Hindlimb muscle (tissue), 1 donor: ENCODE data around the gene IL2. TPM values are rescaled to one million over a fixed set of nuclear protein-coding genes. Genes with fewer than 3 reads are reported as not detected.

Experiments used
- DNase-seq: peaks from one replicate; pipeline ENCODE4 v3.0.0-alpha.2; 2013
- polyA plus RNA-seq: library from polyadenylated mRNA; unstranded; fragments of 120-200 nt; gene quantifications from one replicate; pipeline ENCODE4 v1.2.1, GENCODE V29; 2013; ENCODE audit not compliant: insufficient read length

The IL2 gene
- polyA plus RNA-seq = not detected

GRCh38 chr4:122456231-122457116, at the start of gene IL2:
TSS of gene IL2 (minus strand) at chr4:122456725. CDS start at chr4:122456440, 285 bp downstream.
- DNase-seq = no peak

DNA sequence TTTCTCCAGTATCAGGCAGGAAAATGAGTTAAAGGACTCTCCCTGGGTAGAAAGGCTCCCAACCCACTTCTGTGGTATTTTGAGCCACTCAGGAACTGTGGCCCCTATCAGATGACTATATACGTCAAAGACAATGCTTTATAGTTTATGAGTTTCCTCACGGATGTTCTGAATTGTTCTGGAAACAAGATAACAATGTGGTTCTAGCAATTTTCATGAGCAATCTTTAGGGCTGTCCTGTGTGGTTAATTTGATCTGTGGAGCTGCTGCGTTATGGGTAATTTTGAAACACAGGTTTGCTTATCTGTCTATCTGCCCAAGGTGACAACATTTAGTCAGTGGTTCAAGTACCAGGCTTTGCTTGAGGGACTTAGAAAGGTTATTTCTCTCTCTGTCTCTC, 46.7 kb upstream of the IL2 start:
- no peak for DNase-seq

DNA sequence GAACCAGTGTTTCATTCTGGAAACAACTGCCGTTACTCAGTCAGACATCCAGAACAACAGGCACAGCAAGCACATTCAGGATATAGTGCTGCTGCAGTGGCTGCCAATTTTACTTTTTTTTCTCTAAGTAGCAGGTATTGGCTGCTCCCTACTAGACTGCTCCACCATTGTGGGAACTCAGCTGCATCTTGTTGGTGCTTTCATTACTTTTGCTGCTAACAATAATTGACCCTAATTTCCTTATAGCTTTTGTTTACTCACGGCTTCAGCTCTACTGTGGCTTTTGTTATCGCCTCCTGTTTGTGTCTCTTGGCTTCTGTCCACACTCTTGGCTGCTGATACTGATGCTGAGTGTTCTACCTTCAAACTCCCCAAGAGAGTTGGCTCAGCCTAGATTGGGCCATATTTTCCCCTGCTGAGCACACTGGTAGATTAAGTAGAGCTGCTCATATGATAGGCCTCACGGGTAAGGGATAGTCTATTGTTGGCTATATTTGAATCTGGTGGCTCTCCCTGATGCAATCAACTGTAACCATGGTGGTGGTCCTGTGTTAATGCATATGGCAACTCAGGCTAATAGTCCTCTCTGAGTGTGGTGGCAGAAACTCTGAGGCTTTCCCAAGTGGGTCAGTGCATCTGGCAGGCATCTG, 44.5 kb upstream of the IL2 start:
- no peak for DNase-seq

DNA sequence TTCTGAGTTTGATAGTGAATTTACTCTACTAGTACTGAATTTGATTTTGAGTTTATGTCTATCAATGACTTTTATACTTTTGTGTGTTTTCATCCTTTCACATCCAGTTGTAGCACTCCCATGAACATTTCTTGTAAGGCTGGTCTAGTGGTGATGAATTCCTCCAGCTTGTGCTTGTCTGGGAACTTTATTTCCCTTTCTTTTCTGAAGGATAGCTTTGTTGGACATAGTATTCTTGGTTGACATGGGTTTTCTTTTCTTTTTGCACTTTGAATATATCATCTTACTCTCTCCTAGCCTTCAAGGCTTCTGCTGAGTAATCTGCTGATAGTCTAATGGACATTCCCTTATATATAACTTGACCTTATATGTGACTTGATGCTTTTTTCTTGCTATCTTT, 32.5 kb upstream of the IL2 start:
- DNase-seq = no peak

DNA sequence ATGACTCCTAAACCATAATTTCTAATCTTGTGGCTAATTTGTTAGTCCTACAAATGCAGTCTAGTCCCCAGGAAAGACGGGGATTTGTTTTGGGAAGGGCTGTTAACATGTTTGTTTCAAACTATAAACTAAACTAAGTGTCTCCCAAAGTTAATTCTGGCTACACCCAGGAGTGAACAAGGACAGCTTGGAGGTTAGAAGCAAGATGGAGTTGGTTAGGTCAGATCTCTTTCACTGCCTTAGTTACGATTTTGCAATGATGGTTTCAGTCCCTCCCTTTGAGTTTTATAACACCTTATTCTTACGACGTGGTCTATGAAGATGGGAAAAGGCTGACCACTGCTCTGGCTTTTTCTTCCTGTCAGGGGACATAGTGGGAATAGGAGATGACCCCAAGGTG, 27.0 kb upstream of the IL2 start:
- DNase-seq = no peak

DNA sequence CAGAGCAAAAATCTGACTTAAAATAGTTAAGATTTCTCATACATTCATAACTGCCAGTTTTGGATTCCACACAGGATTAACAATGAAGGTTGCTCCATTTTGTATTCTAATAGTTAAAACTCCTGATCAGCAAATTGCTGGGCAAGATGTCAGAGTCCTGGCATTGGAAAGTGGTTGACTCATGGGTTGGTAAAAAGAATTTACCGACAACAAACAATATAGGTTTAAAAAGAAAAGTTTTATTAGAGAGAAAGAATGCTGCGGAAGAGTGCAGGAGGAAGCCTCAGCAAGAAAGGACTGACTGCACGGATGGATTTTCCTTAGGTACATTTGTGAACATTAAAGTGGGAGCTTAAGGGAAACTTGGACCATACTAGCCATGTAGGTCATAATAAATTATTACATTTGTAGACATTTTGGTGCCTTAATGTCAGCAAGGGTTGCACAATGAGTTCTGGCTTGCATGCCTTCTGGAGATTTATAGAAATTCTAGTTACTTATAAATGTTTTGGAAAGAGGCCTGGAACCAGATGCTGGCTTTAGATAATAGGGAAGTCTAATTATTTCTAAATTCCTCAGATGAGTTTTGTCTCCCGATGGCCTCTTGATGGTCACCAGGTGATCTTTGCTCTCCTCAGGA, 25.4 kb upstream of the IL2 start:
- no peak for DNase-seq

DNA sequence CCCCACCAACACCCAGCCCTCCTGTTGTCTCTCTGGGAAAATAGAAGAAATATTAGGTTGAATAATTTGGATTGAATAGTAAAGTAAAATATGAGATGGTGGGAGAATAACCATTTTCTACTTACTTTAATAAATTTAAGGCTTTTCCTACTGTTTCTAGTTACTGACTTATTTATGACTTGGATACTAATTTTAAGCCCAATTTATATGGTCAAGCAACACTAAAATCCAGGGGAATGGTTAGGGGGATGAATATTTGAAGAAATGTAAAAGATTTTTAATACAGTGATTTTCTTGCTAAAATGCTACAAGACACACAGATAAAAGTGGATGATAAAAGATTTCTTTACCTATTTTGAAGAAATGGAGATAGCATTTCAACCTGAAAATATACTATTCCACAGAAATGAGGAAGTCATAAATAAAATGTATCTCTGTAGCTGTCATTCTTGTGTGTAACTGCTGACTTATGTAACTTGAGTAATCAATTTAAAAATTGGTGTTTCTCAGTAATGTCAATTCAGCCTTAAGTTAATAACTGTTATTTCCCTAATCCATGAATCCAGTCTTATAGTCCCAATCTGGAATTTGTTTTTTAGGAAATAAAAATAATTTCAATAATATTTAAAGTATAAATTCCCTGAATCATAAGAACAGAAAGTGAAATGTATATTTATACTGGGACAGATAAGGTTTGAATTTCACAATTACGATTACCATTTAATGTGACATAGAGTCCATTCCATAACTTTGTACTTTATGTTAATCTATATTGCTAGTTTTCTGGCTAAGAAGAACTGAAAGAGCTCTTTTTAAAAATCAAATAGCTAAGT, 24.3 kb upstream of the IL2 start:
- DNase-seq = no peak

- DNase-seq = no peak
These were observed 23.5 kb upstream of the IL2 start for GRCh38 chr4:122479935-122480416.

DNA sequence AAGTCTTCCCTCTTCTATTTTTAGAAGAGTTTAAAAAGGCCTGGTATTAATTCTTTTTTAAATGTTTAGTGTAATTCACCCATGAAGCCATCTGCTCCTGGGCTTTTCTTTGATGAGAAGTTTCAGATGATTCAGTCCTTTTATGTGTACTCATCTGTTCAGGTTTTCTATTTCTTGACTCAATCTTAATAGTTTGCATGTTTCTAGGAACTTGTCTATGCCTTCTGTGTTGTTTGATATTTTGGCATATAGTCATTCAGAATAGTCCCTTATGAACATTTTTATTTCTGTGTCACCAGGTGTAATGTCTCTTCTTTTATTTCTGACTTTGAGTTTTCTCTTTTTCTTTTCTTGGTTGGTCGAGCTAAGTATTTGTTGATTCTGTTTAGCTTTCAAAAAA, 20.2 kb upstream of the IL2 start:
- DNase-seq = no peak

- no peak for DNase-seq
These were observed 19.6 kb upstream of the IL2 start for GRCh38 chr4:122476126-122476525.

DNA sequence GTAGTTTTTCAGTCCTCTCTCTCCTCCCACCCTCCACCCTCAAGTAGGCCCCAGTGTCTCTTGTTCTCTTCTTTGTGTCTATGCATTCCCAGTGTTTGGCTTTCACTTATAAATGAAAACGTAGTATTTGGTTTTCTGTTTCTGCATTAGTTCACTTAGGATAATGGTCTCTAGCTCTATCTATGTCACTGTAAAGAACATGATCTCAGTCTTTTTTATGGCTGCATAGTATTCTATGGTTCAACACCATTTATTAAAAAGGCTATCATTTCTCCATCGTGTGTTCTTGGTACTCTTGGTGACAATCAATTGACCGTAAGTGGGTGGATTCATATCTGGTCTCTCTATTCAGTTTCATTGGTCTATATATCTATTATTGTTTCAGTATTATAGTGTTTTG, 18.7 kb upstream of the IL2 start:
- no peak for DNase-seq

GRCh38 chr4:122469457-122469856, 12.9 kb upstream of the IL2 start:
- no peak for DNase-seq

GRCh38 chr4:122458625-122459024, 2.1 kb upstream of the IL2 start:
- DNase-seq = no peak

DNA sequence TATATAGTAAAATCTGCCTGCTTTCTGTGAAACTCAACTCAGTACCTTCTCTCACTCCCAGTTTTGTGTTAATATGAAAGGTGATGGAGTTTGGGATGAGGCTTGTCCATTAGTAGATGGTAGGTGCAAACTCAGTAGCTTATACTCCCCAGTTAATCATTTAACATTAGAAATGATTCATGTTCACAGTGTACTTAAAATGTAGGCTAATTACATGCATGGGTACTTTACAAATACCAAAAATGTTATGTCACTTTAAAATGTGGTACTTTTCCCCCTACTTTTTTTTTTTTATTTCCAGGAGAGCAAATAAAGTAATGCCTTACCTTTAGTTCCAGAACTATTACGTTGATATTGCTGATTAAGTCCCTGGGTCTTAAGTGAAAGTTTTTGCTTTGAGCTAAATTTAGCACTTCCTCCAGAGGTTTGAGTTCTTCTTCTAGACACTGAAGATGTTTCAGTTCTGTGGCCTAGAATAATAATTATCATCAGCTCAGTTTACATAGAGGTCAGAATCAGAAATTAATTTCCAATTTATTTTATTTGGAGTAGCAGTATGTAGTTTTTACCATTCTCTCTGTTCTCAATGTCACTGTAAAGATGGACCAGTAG, 3.0 kb downstream of the IL2 start:
- no peak for DNase-seq

DNA sequence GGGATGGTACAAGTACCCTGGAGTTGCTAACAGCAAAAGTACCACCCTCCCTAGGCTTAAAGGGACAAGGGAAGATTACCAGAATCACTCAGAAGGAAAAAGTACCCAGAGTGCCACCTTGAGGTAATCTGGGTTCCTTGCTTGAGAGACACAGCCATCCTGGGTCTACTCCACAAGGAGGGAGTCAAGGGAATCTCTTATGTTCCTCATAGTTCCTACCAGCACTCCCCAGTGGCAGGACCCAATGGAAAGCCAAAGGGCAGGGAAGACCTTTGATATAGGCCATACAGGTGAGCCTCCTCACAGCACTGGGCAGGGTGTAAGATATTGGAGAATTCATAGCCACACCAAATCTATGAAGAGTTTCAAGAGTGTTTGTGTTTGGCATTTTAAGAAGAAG, 5.7 kb downstream of the IL2 start:
- DNase-seq = no peak

- DNase-seq = no peak
These were observed 22.2 kb downstream of the IL2 start for GRCh38 chr4:122434285-122434684.

DNA sequence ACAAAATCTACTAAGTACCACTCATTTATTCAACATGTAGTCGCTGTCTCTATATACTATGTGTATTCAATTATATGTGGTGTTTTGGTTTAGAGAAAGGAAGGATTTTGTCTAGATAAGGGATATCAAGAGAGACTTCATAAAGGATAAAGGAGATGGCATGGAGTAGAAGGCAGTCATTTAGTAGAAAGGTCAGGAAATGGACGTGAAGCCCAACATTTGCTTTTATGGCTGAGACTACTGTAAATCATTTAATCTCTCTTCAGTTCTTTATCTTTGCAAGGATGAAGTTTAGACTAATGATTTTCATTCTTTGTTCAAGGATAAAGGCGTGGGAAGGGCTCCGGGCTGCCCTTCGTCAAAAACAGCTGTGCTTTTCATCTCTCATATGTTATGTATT, 25.2 kb downstream of the IL2 start:
- no peak for DNase-seq

DNA sequence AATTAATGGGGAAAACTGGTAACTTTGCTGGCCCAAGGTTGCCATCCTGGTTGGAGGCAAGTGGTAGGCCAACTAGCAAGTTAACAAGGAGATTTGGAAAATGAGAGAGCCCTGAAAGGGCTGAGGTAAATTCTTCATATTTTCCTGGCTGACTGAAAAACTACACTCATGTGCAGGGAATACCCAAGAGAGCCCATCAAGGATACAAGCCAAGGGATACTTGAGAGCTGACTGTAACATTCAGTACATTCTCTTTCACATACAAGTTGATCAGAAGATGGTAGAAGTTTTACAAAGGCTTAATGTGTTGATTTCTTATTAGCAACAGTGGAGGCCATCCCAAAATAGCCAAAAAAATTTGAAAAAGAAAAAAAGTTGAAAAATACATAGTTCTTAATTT, 33.3 kb downstream of the IL2 start:
- no peak for DNase-seq

GRCh38 chr4:122412547-122412946, 44.0 kb downstream of the IL2 start:
- DNase-seq = no peak

DNA sequence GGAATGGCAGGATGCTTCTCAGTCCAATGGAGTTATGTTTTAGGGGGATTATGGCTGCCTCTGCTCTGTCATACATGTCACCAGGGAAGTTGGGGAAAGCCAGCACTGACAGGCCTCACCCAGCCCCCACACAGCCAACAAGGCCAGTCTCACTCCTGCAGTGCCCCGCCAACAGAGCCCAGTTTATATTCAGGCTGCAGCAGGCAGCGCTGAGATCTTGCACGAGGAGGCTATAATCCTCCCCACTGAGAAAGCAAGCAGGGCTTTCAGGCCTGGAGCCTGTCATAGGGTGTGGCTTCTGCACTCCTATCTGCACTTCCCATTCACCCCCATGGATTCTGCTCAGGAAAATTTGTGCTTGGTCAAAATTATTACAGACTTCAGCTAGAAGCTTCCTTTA, 52.7 kb downstream of the IL2 start:
- no peak for DNase-seq
